Activated CD8-positive, alpha-beta memory T cell treated with anti-CD3 and anti-CD28 coated beads, Interleukin-2, amount 50 U/mL, for 24 hours (primary cell): ENCODE results near the gene SMAP1.

Source experiments
- DNase-seq: peaks from one replicate; pipeline ENCODE4 v3.0.0-alpha.2; 2020; ENCODE audit errors: extremely low read depth

Gene SMAP1

DNA sequence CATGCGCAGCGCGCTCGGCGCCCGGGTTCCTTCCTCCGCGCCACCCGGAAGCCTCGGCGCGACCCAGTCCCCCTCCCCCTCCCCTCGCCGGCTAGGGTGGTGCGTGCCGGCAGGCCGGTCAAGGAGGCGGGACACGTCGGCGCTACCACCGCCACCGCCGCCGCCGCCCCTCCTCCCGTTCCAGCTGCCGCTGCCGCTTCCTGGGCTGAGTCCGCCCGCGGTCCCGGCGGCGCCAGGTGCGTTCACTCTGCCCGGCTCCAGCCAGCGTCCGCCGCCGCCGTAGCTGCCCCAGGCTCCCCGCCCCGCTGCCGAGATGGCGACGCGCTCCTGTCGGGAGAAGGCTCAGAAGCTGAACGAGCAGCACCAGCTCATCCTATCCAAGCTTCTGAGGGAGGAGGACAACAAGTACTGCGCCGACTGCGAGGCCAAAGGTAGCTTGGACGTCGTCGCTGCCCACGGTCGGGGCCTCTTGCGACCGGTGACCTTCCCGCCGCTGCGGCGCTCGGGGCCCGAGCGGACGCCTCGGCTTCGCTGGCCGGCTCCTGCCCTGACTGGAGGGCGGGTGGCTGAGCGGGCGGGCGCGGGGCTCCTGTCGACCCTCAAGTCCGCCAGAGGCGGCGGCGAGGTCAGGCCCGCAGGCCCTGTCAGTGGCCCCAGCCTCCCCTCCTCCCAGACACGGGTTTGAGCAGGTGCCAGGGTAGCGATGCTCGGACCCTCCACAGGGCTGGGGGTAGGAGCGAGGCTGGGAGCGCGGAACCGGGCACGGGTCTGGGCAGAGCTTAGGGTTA lies at the start of gene SMAP1:
Gene SMAP1 (plus strand): TSS at position 173 of the 788 bp plus-strand sequence. CDS start 141 bp downstream, at position 314.
- DNase-seq: peak; percentile 83

DNA sequence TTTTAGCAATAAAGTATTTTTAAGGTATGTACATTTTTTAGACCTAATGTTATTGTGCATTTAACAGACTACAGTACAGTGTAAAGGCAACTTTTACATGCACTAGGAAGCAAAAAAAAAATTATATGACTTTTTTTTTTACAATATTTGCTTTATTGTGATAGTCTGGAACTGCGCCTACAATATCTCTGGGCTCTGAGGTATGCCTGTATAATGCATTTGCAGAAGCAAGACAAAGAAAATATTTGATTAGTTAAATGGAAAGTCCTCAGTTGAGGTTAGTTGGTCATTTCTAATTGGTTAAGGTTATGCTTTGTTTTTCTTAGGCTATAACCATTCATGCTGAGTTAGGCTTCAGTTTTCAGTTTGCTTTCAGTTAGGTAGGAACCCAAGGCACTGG lies 46.9 kb upstream of the SMAP1 start:
- no peak for DNase-seq

DNA sequence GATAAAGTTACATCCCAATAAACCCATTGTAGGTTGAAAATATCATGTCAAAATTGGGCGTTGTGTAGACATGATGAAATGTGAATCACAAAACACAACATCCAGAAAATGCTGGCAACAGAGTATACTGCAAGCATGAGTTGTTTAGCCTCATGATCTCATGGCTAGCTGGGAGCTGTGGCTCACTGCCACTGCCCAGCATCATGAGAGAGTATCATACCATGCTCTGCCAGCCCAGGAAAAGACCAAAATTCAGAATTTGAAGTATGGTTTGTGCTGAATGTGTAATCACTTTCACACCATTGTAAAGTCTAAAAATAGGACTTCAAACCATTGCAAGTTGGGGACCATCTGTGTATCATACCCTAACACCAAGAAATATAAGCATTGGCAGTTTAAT lies 45.2 kb upstream of the SMAP1 start:
- no peak for DNase-seq

DNA sequence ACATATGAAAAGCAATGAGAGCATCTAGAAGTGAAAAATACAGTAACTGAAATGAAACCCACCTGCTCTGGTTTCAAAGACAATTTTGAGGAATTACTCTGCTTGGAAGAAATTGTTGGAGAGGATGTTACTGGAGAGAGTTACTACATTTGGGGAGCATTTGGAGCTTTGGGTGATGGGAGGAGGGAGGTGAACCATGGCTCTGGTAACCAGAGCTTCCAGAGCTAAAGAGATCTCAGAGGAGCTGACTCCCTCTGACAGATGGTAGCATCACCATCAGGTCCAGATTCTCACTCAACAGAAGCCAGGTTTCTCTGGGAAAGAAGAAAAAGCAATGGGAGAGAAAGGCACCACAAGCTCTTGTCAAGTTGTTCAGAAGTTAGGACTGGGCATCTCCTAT lies 42.2 kb upstream of the SMAP1 start:
- DNase-seq: no peak

DNA sequence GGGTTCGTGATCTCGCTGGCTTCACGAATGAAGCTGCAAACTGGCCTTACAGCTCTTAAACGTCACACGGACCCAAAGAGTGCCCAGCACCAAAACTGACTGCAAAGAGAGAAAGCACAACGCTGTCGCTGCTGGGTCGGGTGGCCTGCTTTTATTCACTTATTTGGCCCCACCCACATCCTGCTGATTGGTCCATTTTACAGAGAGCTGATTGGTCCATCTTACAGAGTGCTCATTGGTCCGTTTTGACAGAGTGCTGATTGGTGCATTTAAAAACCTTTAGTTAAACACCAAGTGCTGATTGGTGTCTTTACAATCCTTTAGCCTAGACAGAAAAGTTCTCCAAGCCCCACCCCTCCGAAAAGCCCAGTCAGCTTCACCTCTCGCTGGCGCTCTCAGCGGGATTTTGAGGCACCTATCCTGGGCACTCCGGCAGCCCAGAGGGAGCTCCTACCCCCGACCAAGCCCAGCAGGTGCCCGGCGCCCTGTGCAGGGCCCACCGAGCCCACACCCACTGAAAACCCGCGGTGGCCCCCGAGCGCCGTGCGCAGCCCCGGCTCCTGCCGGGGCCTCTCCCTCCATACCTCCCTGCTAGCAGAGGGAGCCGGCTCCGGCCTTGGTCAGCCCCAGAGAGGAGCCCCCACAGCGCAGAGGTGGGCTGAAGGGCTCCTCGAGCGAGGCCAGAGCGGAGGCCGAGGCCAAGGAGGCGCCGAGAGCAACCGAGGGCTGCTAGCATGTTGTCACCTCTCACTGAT lies 40.0 kb upstream of the SMAP1 start:
- DNase-seq: no peak

DNA sequence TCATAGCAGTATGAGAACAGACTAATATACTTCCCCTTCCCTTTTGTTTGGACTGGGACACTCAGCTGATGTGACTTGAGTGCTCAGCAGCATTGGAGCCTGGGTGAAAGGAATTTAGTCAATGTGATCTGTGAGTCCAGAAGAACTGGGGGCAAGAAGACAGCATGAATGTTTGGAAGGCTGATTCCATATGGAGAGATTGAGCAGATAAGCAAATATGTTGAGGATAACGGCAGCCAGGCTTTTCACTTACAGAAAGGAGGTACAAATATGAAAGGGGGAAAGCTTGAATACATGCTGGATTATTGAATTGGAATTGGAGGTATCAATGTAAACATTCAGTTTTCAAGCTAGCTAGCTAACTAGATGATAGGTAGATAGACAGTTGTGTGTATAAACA lies 37.8 kb upstream of the SMAP1 start:
- DNase-seq: no peak

DNA sequence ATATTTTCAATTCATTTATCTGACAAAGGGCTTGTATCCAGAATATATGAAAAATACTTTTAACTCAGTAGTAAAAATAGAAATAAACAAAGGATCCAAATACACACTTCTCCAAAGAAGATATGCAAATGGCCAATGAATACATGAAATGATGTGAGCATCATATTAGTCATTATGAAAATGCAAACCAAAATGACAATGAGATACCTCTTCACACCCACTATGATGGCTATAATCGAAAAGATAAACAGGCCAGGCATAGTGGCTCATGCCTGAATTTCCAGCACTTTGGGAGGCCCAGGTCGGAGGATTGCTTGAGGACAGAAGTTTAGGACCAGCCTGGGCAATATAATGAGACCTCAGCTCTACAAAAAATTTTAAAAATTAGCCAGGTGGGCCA lies 33.8 kb upstream of the SMAP1 start:
- DNase-seq: no peak

DNA sequence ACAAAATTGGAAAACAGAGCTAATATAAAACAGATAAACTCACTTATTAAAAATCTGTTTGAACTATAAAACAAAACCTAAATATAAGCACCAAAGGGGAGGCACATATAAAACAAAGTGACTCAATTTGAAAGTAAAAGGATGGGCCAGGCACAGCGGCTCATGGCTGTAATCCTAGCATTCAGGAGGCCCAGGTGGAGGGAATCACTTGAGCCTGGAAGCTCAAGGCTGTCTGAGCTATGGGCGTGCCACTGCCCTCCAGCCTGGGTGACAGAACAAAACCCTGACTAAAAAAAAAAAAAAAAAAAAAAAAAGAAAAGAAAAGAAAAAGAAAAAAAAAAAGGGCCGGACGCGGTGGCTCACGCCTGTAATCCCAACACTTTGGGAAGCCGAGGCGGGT lies 31.1 kb upstream of the SMAP1 start:
- no peak for DNase-seq

DNA sequence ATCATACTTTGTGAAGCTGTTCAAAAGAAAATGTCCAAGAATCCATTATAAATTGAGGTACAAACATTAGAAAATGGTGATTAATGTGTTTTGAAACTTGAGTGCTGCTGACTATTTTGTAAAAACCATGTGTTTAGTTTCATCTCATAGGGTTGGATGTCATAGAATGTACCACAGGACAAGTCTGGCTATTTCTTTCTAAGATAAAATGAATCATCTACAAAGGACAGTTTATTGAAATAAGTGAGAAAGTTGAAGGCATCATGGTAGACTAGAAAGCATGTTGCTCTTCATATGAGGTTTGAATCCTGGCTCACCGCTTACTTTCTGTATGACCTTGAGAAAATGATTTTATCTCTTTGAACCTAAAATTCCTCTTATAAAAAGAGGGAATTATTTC lies 29.2 kb upstream of the SMAP1 start:
- no peak for DNase-seq

DNA sequence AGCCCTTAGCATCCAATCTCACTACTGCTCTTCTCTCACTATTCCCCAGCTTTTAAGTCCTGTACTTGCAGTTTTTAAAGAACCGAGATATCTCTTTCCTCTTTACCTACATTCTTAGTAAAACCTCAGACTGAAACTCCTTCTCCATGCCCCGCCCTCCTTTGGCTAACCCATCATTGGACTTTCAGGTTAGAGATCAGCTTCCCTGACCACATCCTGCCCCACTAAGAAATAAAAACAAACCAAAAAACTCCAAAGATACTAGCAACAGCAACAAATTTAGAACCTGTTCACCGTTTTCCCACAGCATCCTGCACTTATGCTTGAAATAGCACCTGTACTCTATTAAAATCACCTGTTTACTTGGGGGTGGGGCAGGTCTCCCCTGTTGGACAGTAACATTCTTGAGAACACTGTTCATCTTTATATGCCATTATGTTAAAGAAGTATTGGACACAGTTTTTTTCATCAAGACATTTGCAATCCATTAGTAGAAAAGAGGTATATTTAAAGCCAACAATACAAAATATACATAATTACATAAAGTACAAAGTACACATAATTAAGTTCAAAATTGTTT lies 16.3 kb upstream of the SMAP1 start:
- DNase-seq: no peak

DNA sequence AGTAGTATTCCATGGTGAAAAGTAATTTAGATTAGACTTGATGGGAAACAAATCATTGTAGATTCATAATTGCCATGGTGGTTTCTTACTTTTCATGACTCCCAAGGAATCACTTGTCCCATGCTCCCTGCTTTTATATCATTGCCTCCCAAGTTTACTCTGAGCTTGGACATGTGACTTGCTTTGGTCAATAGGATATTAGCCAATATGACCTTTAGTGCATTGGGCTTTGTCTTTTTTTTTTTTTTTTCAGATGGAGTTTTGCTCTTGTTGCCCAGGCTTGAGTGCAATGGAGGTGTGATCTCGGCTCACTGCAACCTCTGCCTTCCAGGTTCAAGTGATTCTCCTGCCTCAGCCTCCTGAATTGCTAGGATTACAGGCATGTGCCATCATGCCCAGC lies 15.5 kb upstream of the SMAP1 start:
- DNase-seq: no peak

DNA sequence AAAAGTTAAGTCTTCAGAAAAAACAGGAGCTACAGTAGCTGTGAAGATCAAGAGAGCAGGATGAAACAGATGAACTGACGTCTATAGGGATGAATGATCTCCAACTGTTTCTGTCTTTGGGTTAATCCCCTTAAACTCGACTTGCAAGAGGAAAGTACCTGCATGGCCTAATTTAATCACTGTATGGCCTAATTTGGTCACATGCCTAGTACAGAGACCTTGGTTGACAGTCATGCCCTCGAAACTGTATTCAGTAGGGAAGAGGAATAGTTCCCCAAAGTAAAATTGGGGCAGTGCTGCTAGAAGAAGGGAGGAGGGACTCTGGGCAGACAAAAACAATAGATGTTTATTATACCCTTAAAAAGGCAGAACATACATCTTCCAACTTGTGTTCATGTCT lies 10.0 kb upstream of the SMAP1 start:
- no peak for DNase-seq

DNA sequence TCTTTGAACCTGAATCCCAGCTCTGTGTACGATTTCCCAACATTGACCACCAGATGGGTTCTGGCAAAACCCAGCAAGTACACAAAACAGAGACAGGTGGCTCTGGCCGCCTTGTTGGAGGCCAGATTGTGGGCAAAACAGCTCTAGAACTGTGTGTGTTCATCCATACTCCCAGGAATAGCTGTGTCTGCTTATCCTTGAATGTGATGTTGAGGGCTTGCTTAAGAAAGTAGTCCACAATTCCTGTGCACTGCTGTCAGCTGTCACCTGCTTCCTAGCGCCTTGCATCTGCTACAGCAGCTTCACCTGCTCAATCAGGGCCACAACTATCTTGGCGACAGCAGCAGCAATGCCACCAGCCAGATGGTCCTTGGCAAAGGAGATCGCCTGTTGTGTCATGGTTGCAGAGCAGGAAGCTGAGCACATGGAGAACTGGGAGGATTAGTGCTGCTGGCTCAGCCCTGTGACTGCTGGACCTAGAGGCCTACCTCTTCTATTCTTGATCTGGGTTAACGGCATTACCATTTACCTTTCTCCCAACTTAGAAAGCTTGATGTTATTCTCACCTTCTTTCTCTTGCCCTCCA lies 3.7 kb upstream of the SMAP1 start:
- DNase-seq: no peak

DNA sequence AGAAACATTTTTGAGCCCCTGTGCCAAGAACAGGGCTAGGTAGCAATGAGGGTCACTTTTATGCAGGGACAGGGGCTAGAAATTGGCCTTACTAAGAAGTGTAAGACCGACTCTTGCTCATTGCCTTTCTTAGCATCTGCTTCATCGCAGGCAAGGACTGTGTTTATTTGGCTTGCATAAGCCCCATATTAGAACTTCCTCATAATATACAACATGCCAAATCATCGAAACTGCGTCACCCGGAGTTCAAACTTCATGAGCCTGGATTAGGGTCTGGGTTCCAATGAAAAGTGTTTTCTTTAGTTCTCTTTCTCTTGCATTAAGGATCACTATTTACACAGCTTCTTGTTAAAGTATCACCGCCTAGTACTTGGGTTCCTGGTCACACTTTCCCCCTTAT lies 977 bp upstream of the SMAP1 start:
- DNase-seq: no peak

DNA sequence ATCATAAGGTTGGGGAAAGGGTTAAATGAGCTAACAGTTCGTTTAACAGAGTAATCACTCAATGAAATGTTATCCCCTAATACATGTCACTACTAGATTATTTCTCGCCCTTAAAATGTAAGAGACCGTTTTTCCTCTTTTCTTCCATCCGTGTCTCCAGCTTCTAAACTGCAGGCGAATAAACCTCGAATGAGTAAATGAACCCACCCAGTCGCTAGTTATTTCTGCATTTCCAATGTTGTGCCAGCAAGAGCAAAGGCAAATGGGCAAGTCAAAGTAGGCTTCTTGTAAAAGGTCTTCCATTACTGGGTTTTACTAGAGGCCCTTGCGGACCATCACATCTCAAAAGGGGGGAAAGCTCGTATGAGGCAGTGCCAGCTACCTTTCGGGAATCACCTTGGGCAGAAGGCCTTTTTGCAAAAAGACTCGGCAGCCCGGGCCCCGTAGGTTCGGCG lies 400 bp upstream of the SMAP1 start:
- no peak for DNase-seq

DNA sequence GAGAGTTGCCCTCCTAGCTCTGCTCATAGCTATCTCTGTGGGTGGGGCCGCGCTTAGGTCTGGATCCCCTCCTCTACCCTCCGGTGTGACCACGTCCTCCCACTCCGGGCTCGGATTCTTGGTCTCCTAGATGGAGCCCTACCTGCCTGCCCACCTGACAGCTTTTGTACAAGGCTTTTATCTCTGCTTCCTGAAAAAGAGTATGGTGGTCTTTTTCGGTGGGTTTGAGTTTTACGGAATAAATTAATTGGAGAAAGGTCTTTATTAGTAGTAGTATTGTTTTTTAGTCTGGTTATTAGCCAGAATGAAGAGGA lies 773 bp downstream of the SMAP1 start:
- DNase-seq: peak; percentile 23

DNA sequence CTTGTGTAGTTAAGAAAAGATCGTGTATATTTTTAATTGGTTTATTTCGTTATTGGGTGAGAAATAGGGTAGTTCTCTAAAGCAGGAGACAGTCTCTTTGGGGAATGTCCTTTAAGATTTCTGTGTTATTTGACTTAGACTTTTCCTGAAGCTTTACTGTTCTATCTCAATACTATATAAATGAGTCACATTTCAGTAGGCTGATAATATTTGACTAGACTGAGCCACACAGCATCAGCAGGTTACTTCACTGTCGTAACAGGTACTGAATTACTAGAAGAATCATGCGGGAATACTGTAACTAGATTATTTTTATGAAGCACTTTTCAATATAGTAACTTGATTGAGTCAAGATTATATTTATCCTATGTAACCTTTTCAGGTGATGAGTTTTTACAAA lies 1.4 kb downstream of the SMAP1 start:
- no peak for DNase-seq

DNA sequence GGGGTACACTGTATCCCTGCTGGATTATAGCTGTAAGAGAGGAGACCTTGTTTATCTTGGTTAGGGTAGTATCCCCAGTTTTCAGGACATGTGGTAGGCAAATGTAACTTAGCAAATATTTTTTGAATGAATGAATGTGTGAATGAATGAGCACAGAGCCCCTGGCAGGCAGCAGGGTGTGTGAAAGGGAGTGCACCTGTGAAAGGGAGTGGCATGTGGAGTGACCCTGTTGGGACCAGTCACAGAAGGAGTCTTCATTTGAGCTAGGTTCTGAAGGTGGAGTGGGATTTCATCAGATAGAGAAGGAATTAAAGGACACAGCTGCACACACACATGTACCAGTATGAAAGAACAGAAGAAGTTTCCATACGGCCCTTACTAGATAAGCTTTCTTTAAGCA lies 4.9 kb downstream of the SMAP1 start:
- DNase-seq: no peak

DNA sequence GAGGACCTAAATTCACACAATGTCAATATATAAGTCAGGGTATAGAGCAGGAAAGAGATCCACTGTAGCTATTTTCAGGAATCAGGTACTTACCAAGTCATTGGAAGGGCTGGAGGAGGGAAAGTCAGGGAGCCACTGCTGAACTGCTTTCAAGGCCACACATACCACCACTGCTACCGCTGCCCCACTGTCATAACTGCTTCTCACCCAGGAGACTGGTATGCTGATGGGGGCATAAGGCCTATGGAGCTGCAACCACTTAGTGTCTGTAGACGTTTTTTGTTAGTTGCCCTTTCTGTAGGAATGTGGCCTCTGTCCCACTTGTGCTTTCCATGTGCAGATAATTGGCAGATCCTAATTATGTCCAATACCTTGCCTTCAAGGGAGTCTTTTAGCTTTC lies 5.4 kb downstream of the SMAP1 start:
- DNase-seq: no peak

DNA sequence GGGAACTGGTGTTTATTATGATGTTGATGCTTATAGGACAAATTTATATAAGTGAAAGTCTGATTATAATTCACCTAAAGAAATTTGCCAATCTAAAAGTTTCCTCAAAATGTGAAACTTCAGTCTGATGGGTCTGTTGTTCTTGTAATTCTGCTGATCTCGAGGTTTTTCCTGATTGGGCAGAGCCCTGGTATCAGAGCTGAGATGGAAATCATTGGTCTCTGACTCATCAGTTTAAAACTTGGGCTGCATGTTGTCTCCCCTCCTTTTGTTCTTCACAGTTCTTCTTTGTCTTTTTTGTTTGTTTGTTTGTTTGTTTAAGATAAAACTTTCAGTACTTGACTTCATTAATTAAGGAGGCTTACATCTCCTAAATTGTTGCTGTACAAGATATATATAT lies 5.9 kb downstream of the SMAP1 start:
- no peak for DNase-seq

DNA sequence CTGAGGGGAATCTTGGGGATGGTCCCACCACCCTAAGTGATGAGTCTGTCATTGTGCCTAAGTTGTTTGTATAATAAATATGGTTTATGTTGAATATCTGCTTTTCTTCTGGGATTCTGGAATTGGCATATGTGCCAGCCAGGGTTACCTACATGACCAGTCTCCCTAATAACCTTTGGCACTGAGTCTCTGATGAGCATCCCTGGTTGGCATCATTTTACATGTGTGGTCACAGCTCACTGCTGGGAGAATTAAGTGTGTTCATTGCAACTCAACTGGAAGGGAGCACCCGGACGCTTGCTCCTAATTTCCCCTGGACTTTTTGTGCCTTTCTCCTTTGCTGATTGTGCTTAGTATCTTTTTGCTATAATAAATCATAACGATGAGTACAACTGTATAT lies 8.1 kb downstream of the SMAP1 start:
- DNase-seq: no peak

DNA sequence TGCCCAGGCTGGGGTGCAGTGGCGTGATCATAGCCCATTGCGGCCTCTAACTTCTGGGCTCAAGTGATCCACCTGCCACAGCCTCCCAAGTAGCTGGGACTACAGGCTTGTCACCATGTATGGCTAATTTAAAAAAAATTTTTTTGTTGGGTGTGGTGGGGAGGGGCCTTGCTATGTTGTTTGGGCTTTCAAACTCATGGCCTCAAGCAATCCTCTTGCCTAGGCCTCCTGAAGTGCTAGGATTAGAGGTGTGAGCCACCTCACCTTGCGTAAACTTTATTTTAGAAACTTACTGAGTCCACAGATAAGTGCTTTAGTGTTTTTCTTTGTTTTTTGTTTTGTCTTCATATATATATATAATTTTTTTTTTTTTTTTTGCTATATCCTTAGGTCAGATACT lies 9.1 kb downstream of the SMAP1 start:
- no peak for DNase-seq

DNA sequence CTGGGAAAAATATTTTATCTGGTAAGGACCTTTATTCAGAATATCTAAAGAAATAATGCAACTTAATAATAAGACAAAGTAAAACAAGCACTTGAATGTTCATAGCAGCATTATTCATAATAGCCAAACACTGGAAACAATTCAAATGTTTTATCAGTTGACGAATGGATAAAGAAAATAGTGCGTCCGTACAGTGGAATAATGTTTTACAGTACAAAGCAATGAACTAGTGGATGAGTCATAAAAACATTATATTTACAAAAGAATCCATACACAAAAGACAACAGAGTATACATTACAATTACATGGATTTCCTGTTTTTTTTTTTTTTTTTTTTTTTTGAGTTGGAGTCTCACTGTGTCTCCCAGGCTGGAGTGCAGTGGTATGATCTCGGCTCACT lies 12.7 kb downstream of the SMAP1 start:
- no peak for DNase-seq
